HCT116 (cell line): Measurements from ENCODE around the gene DYNC2H1. TPM values are rescaled to one million over a fixed set of nuclear protein-coding genes. Genes with fewer than 3 reads are reported as not detected.

Experiments used
- ATAC-seq: fragments of 200-7000 bp; cut with Tn5 transposase; 2 replicates; pipeline ENCODE4 v1.9.1; 2020; ENCODE audit warnings: mild to moderate bottlenecking, moderate library complexity
- BruUV-seq: library from RNA; stranded (reverse); fragments of 400-500 nt; replicated peaks from 2 replicates; lab custom pipeline; 2021; lab: Mats Ljungman, UMichigan
- CTCF ChIA-PET: fragments of 300-600 bp; sonication (Branson Sonifier 250); formaldehyde crosslinking; loops from one replicate; lab custom pipeline; 2021; ENCODE audit warnings: antibody characterized with exemption; lab: Charles Lee
- POLR2A ChIA-PET: fragments of 300-600, 350-600 bp; sonication (Branson Sonifier 250); formaldehyde crosslinking; loops from one replicate; lab custom pipeline; 2021; ENCODE audit warnings: antibody characterized with exemption; lab: Charles Lee
- RAD21 ChIA-PET, 2 experiments: fragments of 300-600 bp; sonication (Branson Sonifier 250); formaldehyde crosslinking; loops; one replicate each; lab custom pipeline; 2023; ENCODE audit warnings: low total read pairs in 2 of 2; ENCODE audit not compliant: uncharacterized antibody in 2 of 2, unreplicated experiment in 2 of 2, low non-redundant PET in 1 of 2; lab: Charles Lee
- DNase-seq: peaks from one replicate; pipeline ENCODE4 v3.0.0-alpha.2; 2010; ENCODE audit warnings: low read depth, low spot score
- H2AFZ ChIP-seq: fragments of 200-600 bp; shearing (Covaris generic), sonication (generic); 2 replicates; pipeline ENCODE4 v1.6.1; 2017; ENCODE audit warnings: low read depth, mixed run types, mixed read lengths, antibody characterized with exemption, low read length; ENCODE audit not compliant: poor library complexity, severe bottlenecking
- H3K27ac ChIP-seq: 2 replicates; pipeline ENCODE4 v1.5.1; 2012; ENCODE audit warnings: low read depth, low read length
- H3K27me3 ChIP-seq: fragments of 200-600 bp; sonication (generic); 2 replicates; pipeline ENCODE4 v1.6.1; 2016; ENCODE audit warnings: mixed run types, low read length, mixed read lengths; ENCODE audit not compliant: insufficient read depth
- H3K36me3 ChIP-seq, 2 experiments: fragments of 200-500 bp in 1 of 2; fragments of 200-600 bp in 1 of 2; sonication (Bioruptor generic) in 1 of 2; sonication (generic) in 1 of 2; 2 replicates each; pipeline versions ENCODE4 v1.5.1 to v1.6.1; 2014 to 2016; ENCODE audit warnings: low read length in 2 of 2, inconsistent platforms in 1 of 2, mixed read lengths in 1 of 2, mixed run types in 1 of 2; ENCODE audit not compliant: insufficient read depth in 2 of 2, control insufficient read depth in 1 of 2
- H3K4me1 ChIP-seq, 2 experiments: fragments of 200-600 bp in 1 of 2; sonication (generic) in 1 of 2; 2 replicates each; pipeline versions ENCODE4 v1.5.1 to v1.6.1; 2012 to 2017; ENCODE audit warnings: low read length in 2 of 2, inconsistent platforms in 1 of 2, mild to moderate bottlenecking in 1 of 2, mixed read lengths in 1 of 2, mixed run types in 1 of 2, moderate library complexity in 1 of 2; ENCODE audit not compliant: insufficient read depth in 2 of 2, control insufficient read depth in 1 of 2
- H3K4me2 ChIP-seq: fragments of 200-600 bp; sonication (generic); 2 replicates; pipeline ENCODE4 v1.6.1; 2017; ENCODE audit warnings: mixed run types, low read length, mixed read lengths
- H3K4me3 ChIP-seq, 2 experiments: fragments of 200-600 bp in 1 of 2; sonication (generic) in 1 of 2; replicated peaks in 1 of 2; 2 replicates each; pipeline ENCODE4 v1.5.1; 2011 to 2016; ENCODE audit warnings: low read length in 2 of 2, control low read depth in 1 of 2, low read depth in 1 of 2, mild to moderate bottlenecking in 1 of 2, mixed read lengths in 1 of 2, mixed run types in 1 of 2
- H3K79me2 ChIP-seq: fragments of 200-600 bp; sonication (generic); 2 replicates; pipeline ENCODE4 v1.6.1; 2017; ENCODE audit warnings: mild to moderate bottlenecking, mixed run types, low read length, moderate library complexity, mixed read lengths; ENCODE audit not compliant: insufficient read depth
- H3K9ac ChIP-seq: fragments of 200-600 bp; sonication (generic); 2 replicates; pipeline ENCODE4 v1.6.1; 2016; ENCODE audit warnings: low read length, mixed read lengths
- H3K9me2 ChIP-seq: fragments of 200-600 bp; sonication (generic), shearing (Covaris generic); 2 replicates; pipeline ENCODE4 v1.6.1; 2017; ENCODE audit warnings: mixed run types, mild to moderate bottlenecking, moderate library complexity; ENCODE audit not compliant: insufficient read depth
- H3K9me3 ChIP-seq, 2 experiments: fragments of 200-500 bp in 1 of 2; fragments of 200-600 bp in 1 of 2; sonication (Bioruptor generic) in 1 of 2; sonication (generic) in 1 of 2; 2 replicates each; pipeline ENCODE4 v1.6.1; 2014 to 2017; ENCODE audit warnings: low read length in 2 of 2, mixed read lengths in 2 of 2, inconsistent platforms in 1 of 2, low read depth in 1 of 2, mild to moderate bottlenecking in 1 of 2, mixed run types in 1 of 2, moderate library complexity in 1 of 2; ENCODE audit not compliant: control insufficient read depth in 1 of 2, insufficient read depth in 1 of 2
- H4K20me1 ChIP-seq: fragments of 200-600 bp; sonication (generic), shearing (Covaris generic); 2 replicates; pipeline ENCODE4 v1.6.1; 2017; ENCODE audit warnings: mixed run types, mild to moderate bottlenecking, moderate library complexity; ENCODE audit not compliant: insufficient read depth
- ATF3 ChIP-seq: IDR thresholded peaks from 2 replicates; pipeline ENCODE4 v1.6.1; 2012
- EGR1 ChIP-seq: IDR thresholded peaks from 2 replicates; pipeline ENCODE4 v1.6.1; 2012; ENCODE audit warnings: low read depth
- EZH2phosphoT487 ChIP-seq: fragments of 200-600 bp; IDR thresholded peaks from 2 replicates; pipeline ENCODE4 v1.6.1; 2018; ENCODE audit warnings: antibody characterized with exemption, borderline replicate concordance
- FOSL1 ChIP-seq: IDR thresholded peaks from 2 replicates; pipeline ENCODE4 v1.6.1; 2012; ENCODE audit warnings: low read depth
- JUND ChIP-seq: IDR thresholded peaks from 2 replicates; pipeline ENCODE4 v1.6.1; 2012
- RAD21 ChIP-seq: IDR thresholded peaks from 2 replicates; pipeline ENCODE4 v1.6.1; 2012; ENCODE audit warnings: low read depth, mild to moderate bottlenecking
- REST ChIP-seq: IDR thresholded peaks from 2 replicates; pipeline ENCODE4 v1.6.1; 2012; ENCODE audit warnings: low read depth
- SP1 ChIP-seq: IDR thresholded peaks from 2 replicates; pipeline ENCODE4 v1.6.1; 2012; ENCODE audit warnings: low read depth
- intact Hi-C: fragments of 100-400 bp; cut with micrococcal nuclease; formaldehyde crosslinking; loops from 2 replicates; pipeline ENCODE4 v1.10.0; 2022
- total RNA-seq: library from RNA; stranded (reverse); gene quantifications from one replicate; pipeline ENCODE4 v1.2.1, GENCODE V29; 2021; ENCODE audit not compliant: unreplicated experiment

Gene DYNC2H1
- total RNA-seq, 1 experiment from 2014 or later, result 1.5 TPM

DNA sequence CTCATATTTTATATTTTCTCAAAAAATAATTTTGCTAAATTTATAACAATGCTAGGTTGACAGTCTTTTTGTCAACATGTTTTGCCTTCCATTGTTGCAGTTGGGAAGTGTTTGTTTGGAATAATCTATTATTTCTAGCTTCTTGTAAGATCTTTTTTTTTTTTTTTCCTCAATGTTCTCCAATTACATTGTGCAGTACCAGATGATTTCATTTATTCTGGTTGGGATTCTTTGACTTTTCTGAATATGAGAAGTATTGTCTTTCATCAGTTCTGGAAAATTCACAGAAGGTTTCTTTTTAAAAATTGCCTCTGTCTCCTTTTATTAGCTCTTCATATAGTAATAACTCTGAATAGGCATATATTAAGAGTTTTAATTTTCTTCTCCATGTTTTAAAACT is 245.4 kb downstream of the DYNC2H1 start:
- TF ChIP-seq EGR1 (no peak), REST (no peak), JUND (no peak), ATF3 (no peak), EZH2phosphoT487 (no peak), SP1 (no peak), FOSL1 (no peak), RAD21 (no peak)
- ChIA-PET RAD21 (no interaction called here), POLR2A (no interaction called here), CTCF (no interaction called here)
- Histone ChIP-seq H2AFZ (no peak overlapping the region), H4K20me1 (no peaks in the 10 kb centered on the region), H3K9me2 (no peaks in the 10 kb centered on the region; the same call in 1 of the 2 replicates), H3K4me3 (no peak overlapping the region), H3K36me3 (no peaks in the 10 kb centered on the region), H3K27ac (no peak overlapping the region), H3K9me3 (no peaks in the 10 kb centered on the region), H3K9ac (no peak overlapping the region), H3K4me2 (no peak overlapping the region), H3K4me1 (no peaks in the 10 kb centered on the region), H3K79me2 (no peaks in the 10 kb centered on the region), H3K27me3 (no peaks in the 10 kb centered on the region)
- no TSS peak for BruUV-seq
- no peak for ATAC-seq
- intact Hi-C loops, result no loop called here
- DNase-seq, result no peak
